ENCODE results near the gene DPY19L1.

- TF ChIP-seq CTCF (IDR thresholded peaks at IDR 0.05) (no peak), POLR2A (IDR thresholded peaks at IDR 0.05) (no peak)
These were observed 21.9 kb downstream of the DPY19L1 start for GRCh38 chr7:35015346-35015859.

Measured in adrenal gland (tissue), 5 donors.